Hematopoietic multipotent progenitor cell treated with erythropoietin and hydrocortisone succinate and interleukin-3 and kit ligand, for 4 days (in vitro differentiated cells): ENCODE results near the gene HEATR9.

Source experiments
- DNase-seq: peaks from one replicate; pipeline ENCODE4 v3.0.0-alpha.2; 2015

HEATR9 gene

DNA sequence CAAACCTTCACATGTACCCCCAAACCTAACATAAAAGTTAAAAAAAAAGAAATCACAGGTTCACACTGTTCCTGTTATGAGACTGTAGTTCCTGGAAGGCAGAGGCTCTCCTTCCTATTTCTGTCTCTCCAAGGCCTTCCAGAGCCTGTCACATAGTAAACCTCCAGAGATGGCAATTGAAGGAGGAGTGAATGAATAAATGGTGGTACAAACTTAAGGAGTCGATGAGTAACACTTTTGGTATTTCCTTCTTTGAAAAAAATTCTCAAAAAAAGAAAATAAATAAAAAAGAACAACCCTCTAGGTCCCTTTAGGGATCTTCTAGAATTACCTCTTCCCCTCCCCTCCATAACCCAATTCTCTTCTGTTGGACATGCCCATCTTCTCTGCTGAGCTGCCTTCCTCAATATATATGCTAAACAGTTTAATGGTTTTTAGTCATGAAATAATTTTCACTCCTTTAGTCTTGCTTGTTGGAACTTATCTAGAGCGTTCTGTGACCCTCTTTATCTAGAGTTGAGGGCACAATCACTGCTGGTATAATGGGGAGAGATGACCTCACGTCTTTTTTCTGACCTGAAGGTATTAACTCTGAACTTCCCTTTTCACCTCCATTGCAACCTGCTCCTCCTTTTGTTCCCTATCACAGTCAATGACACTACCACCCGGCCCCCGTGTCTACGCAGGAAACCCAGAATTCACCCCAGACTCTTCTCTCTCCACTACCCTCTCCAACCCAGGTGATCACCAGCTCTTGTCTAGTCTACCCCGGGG is 61.1 kb downstream of the HEATR9 start:
- DNase-seq, result no peak
